ENCODE results near the gene CASTOR2. TPM values are rescaled to one million over a fixed set of nuclear protein-coding genes. Genes with fewer than 3 reads are reported as not detected.

The CASTOR2 gene
- total RNA-seq, 1 donor from 2014 or later = 21.3 TPM

GRCh38 chr7:75064801-75065200 lies 100.3 kb downstream of the CASTOR2 start:
- no peak overlapping the region for H3K9ac ChIP-seq (ENCODE audit: low read length)
- no peak overlapping the region for H3K4me3 ChIP-seq (ENCODE audit: insufficient read depth, low read depth, low read length)
- no peak overlapping the region for H2AFZ ChIP-seq (ENCODE audit: low read depth, low read length)
- no peaks in the 10 kb centered on the region for H3K9me3 ChIP-seq (ENCODE audit: insufficient read depth, low read depth, low read length)
- FAIRE-seq (no peak), DNase-seq (ENCODE audit: low read depth) (no peak)
- Mint-ChIP-seq H3K4me3 (ENCODE audit: unreplicated experiment) (no peak overlapping the region), H3K36me3 (ENCODE audit: low read depth, unreplicated experiment) (peaks cover 20% of the 10 kb centered on the region), H3K4me1 (ENCODE audit: low read depth, unreplicated experiment) (no peaks in the 10 kb centered on the region), H3K9me3 (ENCODE audit: unreplicated experiment) (no peaks in the 10 kb centered on the region), H3K27me3 (ENCODE audit: low read depth, unreplicated experiment) (no peaks in the 10 kb centered on the region), H3K27ac (ENCODE audit: unreplicated experiment) (no peak overlapping the region)
- H4K20me1 ChIP-seq (ENCODE audit: insufficient read depth, low read length) = peaks cover 3% of the 10 kb centered on the region
- no peak for TF ChIP-seq CTCF (IDR thresholded peaks at IDR 0.05; ENCODE audit: insufficient read depth, low read depth, low read length)
- TF ChIP-seq EZH2 (IDR thresholded peaks at IDR 0.05; ENCODE audit: insufficient read depth, low read length) = no peak
- no peaks in the 10 kb centered on the region for H3K79me2 ChIP-seq (ENCODE audit: insufficient read depth, low read length)
- H3K4me2 ChIP-seq (ENCODE audit: low read length) = no peak overlapping the region
- H3K4me1 ChIP-seq (ENCODE audit: insufficient read depth, low read length) = no peaks in the 10 kb centered on the region
- no peak overlapping the region for H3K27ac ChIP-seq (ENCODE audit: low read depth, low read length)
- no peaks in the 10 kb centered on the region for H3K27me3 ChIP-seq (ENCODE audit: insufficient read depth, low read length)
- H3K36me3 ChIP-seq (ENCODE audit: insufficient read depth, low read length) = peaks cover 28% of the 10 kb centered on the region

GRCh38 chr7:75066521-75066920 lies 102.0 kb downstream of the CASTOR2 start:
- H3K4me3 Mint-ChIP-seq (ENCODE audit: unreplicated experiment) = no peak overlapping the region

More at GRCh38 chr7:75066521-75066920, 102.0 kb downstream of the CASTOR2 start:
- Histone ChIP-seq H4K20me1 (ENCODE audit: insufficient read depth, low read length) (peaks cover 3% of the 10 kb centered on the region), H3K9me3 (ENCODE audit: insufficient read depth, low read depth, low read length) (no peaks in the 10 kb centered on the region), H3K27me3 (ENCODE audit: insufficient read depth, low read length) (no peaks in the 10 kb centered on the region), H3K79me2 (ENCODE audit: insufficient read depth, low read length) (peaks cover 9% of the 10 kb centered on the region), H3K36me3 (ENCODE audit: insufficient read depth, low read length) (peaks cover 22% of the 10 kb centered on the region), H3K4me1 (ENCODE audit: insufficient read depth, low read length) (no peaks in the 10 kb centered on the region), H3K9ac (ENCODE audit: low read length) (no peak overlapping the region), H3K4me3 (ENCODE audit: insufficient read depth, low read depth, low read length) (no peak overlapping the region), H3K4me2 (ENCODE audit: low read length) (no peak overlapping the region), H3K27ac (ENCODE audit: low read depth, low read length) (no peak overlapping the region), H2AFZ (ENCODE audit: low read depth, low read length) (no peak overlapping the region)
- Mint-ChIP-seq H3K9me3 (ENCODE audit: unreplicated experiment) (no peaks in the 10 kb centered on the region), H3K4me1 (ENCODE audit: low read depth, unreplicated experiment) (no peaks in the 10 kb centered on the region), H3K36me3 (ENCODE audit: low read depth, unreplicated experiment) (peaks cover 14% of the 10 kb centered on the region), H3K27ac (ENCODE audit: unreplicated experiment) (no peak overlapping the region), H3K27me3 (ENCODE audit: low read depth, unreplicated experiment) (no peaks in the 10 kb centered on the region)
- TF ChIP-seq EZH2 (IDR thresholded peaks at IDR 0.05; ENCODE audit: insufficient read depth, low read length) (no peak), CTCF (IDR thresholded peaks at IDR 0.05; ENCODE audit: insufficient read depth, low read depth, low read length) (no peak)
- DNase-seq (ENCODE audit: low read depth) (no peak), FAIRE-seq (no peak)

All from astrocyte (in vitro differentiated cells and primary cell).